Right forelimb (tissue), 1 donor: Measurements from ENCODE around the gene LARGE1.

Source experiments
- DNase-seq: peaks from one replicate; pipeline ENCODE4 v3.0.0-alpha.2; 2018

LARGE1 gene

GRCh38 chr22:33544707-33545106 lies 375.6 kb downstream of the LARGE1 start:
- no peak for DNase-seq

- DNase-seq = no peak
Measured at GRCh38 chr22:33542722-33543121, 377.6 kb downstream of the LARGE1 start.

- no peak for DNase-seq
Measured at GRCh38 chr22:33542153-33542552, 378.1 kb downstream of the LARGE1 start.

- no peak for DNase-seq
Measured at GRCh38 chr22:33539902-33540751, 380.1 kb downstream of the LARGE1 start.

- no peak for DNase-seq
Measured at GRCh38 chr22:33539202-33539901, 380.9 kb downstream of the LARGE1 start.

- no peak for DNase-seq
Measured at GRCh38 chr22:33538277-33538885, 381.9 kb downstream of the LARGE1 start.

- DNase-seq = no peak
Measured at GRCh38 chr22:33537059-33537458, 383.2 kb downstream of the LARGE1 start.

GRCh38 chr22:33535937-33536875 lies 384.1 kb downstream of the LARGE1 start:
- DNase-seq = no peak

- DNase-seq = no peak
Measured at GRCh38 chr22:33529424-33530113, 390.7 kb downstream of the LARGE1 start.

GRCh38 chr22:33528183-33528582 lies 392.1 kb downstream of the LARGE1 start:
- no peak for DNase-seq

GRCh38 chr22:33526434-33527107 lies 393.7 kb downstream of the LARGE1 start:
- no peak for DNase-seq

GRCh38 chr22:33524511-33525260 lies 395.6 kb downstream of the LARGE1 start:
- no peak for DNase-seq

GRCh38 chr22:33521879-33522665 lies 398.2 kb downstream of the LARGE1 start:
- DNase-seq = no peak

- no peak for DNase-seq
Measured at GRCh38 chr22:33520904-33521780, 399.1 kb downstream of the LARGE1 start.

GRCh38 chr22:33519974-33520903 lies 400.0 kb downstream of the LARGE1 start:
- no peak for DNase-seq

GRCh38 chr22:33519071-33519973 lies 401.0 kb downstream of the LARGE1 start:
- DNase-seq = peak; percentile 70
